ENCODE measurements around the gene SLC8A2.

DNA sequence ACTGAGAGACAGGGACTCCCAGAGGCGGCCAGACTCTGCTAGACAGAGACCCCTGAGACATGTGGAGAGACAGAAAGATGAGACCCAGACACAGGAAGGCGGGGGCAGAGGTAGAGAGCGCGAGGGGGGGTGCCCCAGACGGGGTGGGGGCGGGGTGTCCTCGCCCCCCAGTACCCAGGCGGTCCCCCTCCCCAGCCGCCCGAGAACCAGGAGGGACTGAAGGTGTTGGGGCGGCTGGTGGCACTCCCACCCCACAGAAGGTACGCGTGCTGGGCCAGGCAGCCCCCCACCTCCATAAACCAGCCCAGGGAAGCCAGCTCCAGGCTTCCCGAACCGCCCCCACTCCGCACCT lies 336 bp downstream of the SLC8A2 start:
- TF ChIP-seq, protein P1, sequence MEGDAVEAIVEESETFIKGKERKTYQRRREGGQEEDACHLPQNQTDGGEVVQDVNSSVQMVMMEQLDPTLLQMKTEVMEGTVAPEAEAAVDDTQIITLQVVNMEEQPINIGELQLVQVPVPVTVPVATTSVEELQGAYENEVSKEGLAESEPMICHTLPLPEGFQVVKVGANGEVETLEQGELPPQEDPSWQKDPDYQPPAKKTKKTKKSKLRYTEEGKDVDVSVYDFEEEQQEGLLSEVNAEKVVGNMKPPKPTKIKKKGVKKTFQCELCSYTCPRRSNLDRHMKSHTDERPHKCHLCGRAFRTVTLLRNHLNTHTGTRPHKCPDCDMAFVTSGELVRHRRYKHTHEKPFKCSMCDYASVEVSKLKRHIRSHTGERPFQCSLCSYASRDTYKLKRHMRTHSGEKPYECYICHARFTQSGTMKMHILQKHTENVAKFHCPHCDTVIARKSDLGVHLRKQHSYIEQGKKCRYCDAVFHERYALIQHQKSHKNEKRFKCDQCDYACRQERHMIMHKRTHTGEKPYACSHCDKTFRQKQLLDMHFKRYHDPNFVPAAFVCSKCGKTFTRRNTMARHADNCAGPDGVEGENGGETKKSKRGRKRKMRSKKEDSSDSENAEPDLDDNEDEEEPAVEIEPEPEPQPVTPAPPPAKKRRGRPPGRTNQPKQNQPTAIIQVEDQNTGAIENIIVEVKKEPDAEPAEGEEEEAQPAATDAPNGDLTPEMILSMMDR (IDR thresholded peaks at IDR 0.05; ENCODE audit: low read length) = no peak
- no peak for TF ChIP-seq EZH2 (IDR thresholded peaks at IDR 0.05; ENCODE audit: borderline replicate concordance, low read length)
